HepG2 (cell line): ENCODE results near the gene PLK5. TPM values are rescaled to one million over a fixed set of nuclear protein-coding genes. Genes with fewer than 3 reads are reported as not detected.

Experiments
- ATAC-seq: fragments of 200-7000 bp; cut with Tn5 transposase; 3 replicates; pipeline ENCODE4 v1.9.1; 2020; ENCODE audit warnings: mild to moderate bottlenecking, moderate library complexity
- BruUV-seq: library from RNA; stranded (reverse); fragments of 400-500 nt; replicated peaks from 2 replicates; lab custom pipeline; 2021; lab: Mats Ljungman, UMichigan
- CTCF ChIA-PET: fragments of 300-600 bp; formaldehyde crosslinking; extraction: SDS; loops from one replicate; lab custom pipeline; 2021; ENCODE audit warnings: low total read pairs, inconsistent platforms, low intra/inter-chr PET ratio; lab: Yijun Ruan, JAX
- POLR2A ChIA-PET: fragments of 350-600 bp; sonication (Branson Sonifier 250); formaldehyde crosslinking; loops from one replicate; lab custom pipeline; 2020; ENCODE audit warnings: antibody characterized with exemption, inconsistent platforms; lab: Yijun Ruan, JAX
- DNase-seq: peaks from one replicate; pipeline ENCODE4 v3.0.0-alpha.2; 2015; ENCODE audit warnings: low spot score
- FAIRE-seq: peaks from 3 replicates; lab custom pipeline; 2011; peaks lifted over from hg19 to GRCh38; lab: Jason Lieb, UNC
- H2AFZ ChIP-seq: one replicate; pipeline ENCODE4 v1.6.1; 2011; ENCODE audit warnings: low read length, inconsistent platforms
- H3K27ac ChIP-seq: fragments of 300-600 bp; 3 replicates; pipeline ENCODE4 v1.8.0; 2011; ENCODE audit warnings: mixed run types, mild to moderate bottlenecking, mixed read lengths, low read length, inconsistent platforms; ENCODE audit not compliant: insufficient read depth; ENCODE audit errors: extremely low read length
- H3K27me3 ChIP-seq, 2 experiments: fragments of 200-600 bp in 1 of 2; 2 replicates in 1 of 2; 3 replicates in 1 of 2; pipeline versions ENCODE4 v1.6.0 to v1.8.0; 2011; ENCODE audit warnings: low read length in 2 of 2, mild to moderate bottlenecking in 2 of 2, moderate library complexity in 2 of 2, inconsistent platforms in 1 of 2; ENCODE audit not compliant: insufficient read depth in 2 of 2, control insufficient read depth in 1 of 2
- H3K36me3 ChIP-seq, 2 experiments: fragments of 200-600 bp in 1 of 2; replicated peaks in 1 of 2; 2 replicates in 1 of 2; 3 replicates in 1 of 2; pipeline versions ENCODE4 v1.5.1 to v1.8.0; 2011; ENCODE audit warnings: low read length in 2 of 2, inconsistent platforms in 1 of 2; ENCODE audit not compliant: insufficient read depth in 2 of 2, control insufficient read depth in 1 of 2
- H3K4me1 ChIP-seq: 2 replicates; pipeline ENCODE4 v1.5.1; 2012; ENCODE audit warnings: low read length, inconsistent platforms; ENCODE audit not compliant: insufficient read depth
- H3K4me2 ChIP-seq: 2 replicates; pipeline ENCODE4 v1.6.0; 2011; ENCODE audit warnings: low read depth, low read length, inconsistent platforms
- H3K4me3 ChIP-seq, 3 experiments: fragments of 200-600 bp in 1 of 3; sonication (generic), shearing (Covaris generic) in 1 of 3; replicated peaks in 1 of 3; 2 replicates each; pipeline ENCODE4 v1.5.1; 2011 to 2016; ENCODE audit warnings: low read length in 3 of 3, inconsistent platforms in 2 of 3, low read depth in 2 of 3, mild to moderate bottlenecking in 2 of 3, control low read depth in 1 of 3, mixed read lengths in 1 of 3; ENCODE audit not compliant: insufficient read depth in 1 of 3
- H3K79me2 ChIP-seq: one replicate; pipeline ENCODE4 v1.6.1; 2011; ENCODE audit warnings: low read length, inconsistent platforms; ENCODE audit not compliant: insufficient read depth
- H3K9ac ChIP-seq: 2 replicates; pipeline ENCODE4 v1.6.0; 2011; ENCODE audit warnings: mild to moderate bottlenecking, low read depth, low read length, inconsistent platforms; ENCODE audit not compliant: insufficient read depth
- H3K9me3 ChIP-seq: 2 replicates; pipeline ENCODE4 v1.5.1; 2012; ENCODE audit warnings: mild to moderate bottlenecking, low read length
- H4K20me1 ChIP-seq: 2 replicates; pipeline ENCODE4 v1.6.0; 2011; ENCODE audit warnings: inconsistent platforms, mild to moderate bottlenecking, low read length, moderate library complexity; ENCODE audit not compliant: insufficient read depth
- AGO2 ChIP-seq: fragments of 200-400 bp; formaldehyde crosslinking; optimal IDR thresholded peaks from 2 replicates; pipeline ENCODE3; 2017; ENCODE audit warnings: mild to moderate bottlenecking, low read depth, low read length, moderate library complexity
- HNRNPL ChIP-seq: fragments of 200-400 bp; formaldehyde crosslinking; IDR thresholded peaks from 2 replicates; pipeline ENCODE4 v1.6.1; 2017; ENCODE audit warnings: mild to moderate bottlenecking, low read depth, low read length
- HOXA3 ChIP-seq: sonication (generic); formaldehyde crosslinking; IDR thresholded peaks from 2 replicates; pipeline ENCODE4 v1.5.0; 2020; ENCODE audit warnings: missing genetic modification reagents
- HOXA9 ChIP-seq: sonication (generic); formaldehyde crosslinking; IDR thresholded peaks from 2 replicates; pipeline ENCODE4 v1.8.1; 2022; ENCODE audit warnings: missing genetic modification reagents, mild to moderate bottlenecking, moderate library complexity, borderline replicate concordance
- NKX3-1 ChIP-seq: sonication (generic); formaldehyde crosslinking; IDR thresholded peaks from 2 replicates; pipeline ENCODE4 v1.5.0; 2020; ENCODE audit warnings: missing genetic modification reagents
- PAWR ChIP-seq: sonication (generic); formaldehyde crosslinking; IDR thresholded peaks from 2 replicates; pipeline ENCODE4 v1.4.0; 2020; ENCODE audit warnings: missing genetic modification reagents, mild to moderate bottlenecking, borderline replicate concordance
- SETDB1 ChIP-seq: sonication (generic); formaldehyde crosslinking; IDR thresholded peaks from 2 replicates; pipeline ENCODE4 v1.5.1; 2020; ENCODE audit warnings: missing genetic modification reagents, mild to moderate bottlenecking, borderline replicate concordance
- XRCC5 ChIP-seq: fragments of 200-400 bp; formaldehyde crosslinking; optimal IDR thresholded peaks from 2 replicates; pipeline ENCODE3; 2017; ENCODE audit warnings: mild to moderate bottlenecking, low read length
- ZNF333 ChIP-seq: sonication (generic); formaldehyde crosslinking; IDR thresholded peaks from 2 replicates; pipeline ENCODE4 v1.4.0; 2020; ENCODE audit warnings: mild to moderate bottlenecking, missing genetic modification reagents, borderline replicate concordance
- ZNF468 ChIP-seq: sonication (generic); formaldehyde crosslinking; IDR thresholded peaks from 2 replicates; pipeline ENCODE4 v1.8.0; 2022; ENCODE audit warnings: mild to moderate bottlenecking, moderate library complexity, missing genetic modification reagents
- WGBS: methylation state at CpG from one replicate; pipeline ENCODE4 v1.1.6; 2017; ENCODE audit warnings: low lambda C conversion rate; 5-methylcytosine and 5-hydroxymethylcytosine counted together
- in situ Hi-C: cut with HindIII; loops from 2 replicates; pipeline ENCODE4 v1.10.0; 2017; ENCODE audit warnings: low pct_unique_long_range_greater_than_20kb; ENCODE audit not compliant: extremely low pct_ligation_motif_present
- intact Hi-C: fragments of 100-400 bp; cut with micrococcal nuclease; formaldehyde crosslinking; loops from one replicate; pipeline ENCODE4 v1.10.0; 2022; ENCODE audit not compliant: unreplicated experiment
- polyA plus RNA-seq, 8 experiments: library from polyadenylated mRNA; depleted of rRNA in 3 of 8; stranded (reverse) in 7 of 8; unstranded in 1 of 8; fragments of >200 nt; fragmentation: Illumina TruSeq in 4 of 8; extraction: Trizol in 4 of 8; gene quantifications; 2 replicates each; pipeline versions ENCODE4 v1.2.1 to v1.2.3, GENCODE V29; 2011 to 2016; ENCODE audit warnings: low read depth in 4 of 8, missing spikeins in 1 of 8, mixed read lengths in 1 of 8; ENCODE audit not compliant: insufficient read depth in 1 of 8
- total RNA-seq, 5 experiments: library from RNA; depleted of rRNA; stranded (reverse); fragments of >200 nt; fragmentation: Illumina TruSeq; extraction: Trizol; gene quantifications; 2 replicates each; pipeline ENCODE4 v1.2.3, GENCODE V29; 2016; ENCODE audit warnings: low read depth in 1 of 5
- TF ChIP-seq, protein P1 (sequence below): IDR thresholded peaks from 2 replicates; pipeline ENCODE4 v1.6.1; 2012; ENCODE audit warnings: low read depth, low read length, improper control_type of control experiment
- TF ChIP-seq, protein P2 (sequence below): sonication (generic); formaldehyde crosslinking; IDR thresholded peaks from 2 replicates; pipeline ENCODE4 v1.5.0; 2020; ENCODE audit warnings: missing genetic modification reagents

The PLK5 gene
- total and polyA plus RNA-seq, 2 of the 13 experiments (the other 11 are each of a cell fraction or from before 2014, with no cell fraction given) = not detected

DNA sequence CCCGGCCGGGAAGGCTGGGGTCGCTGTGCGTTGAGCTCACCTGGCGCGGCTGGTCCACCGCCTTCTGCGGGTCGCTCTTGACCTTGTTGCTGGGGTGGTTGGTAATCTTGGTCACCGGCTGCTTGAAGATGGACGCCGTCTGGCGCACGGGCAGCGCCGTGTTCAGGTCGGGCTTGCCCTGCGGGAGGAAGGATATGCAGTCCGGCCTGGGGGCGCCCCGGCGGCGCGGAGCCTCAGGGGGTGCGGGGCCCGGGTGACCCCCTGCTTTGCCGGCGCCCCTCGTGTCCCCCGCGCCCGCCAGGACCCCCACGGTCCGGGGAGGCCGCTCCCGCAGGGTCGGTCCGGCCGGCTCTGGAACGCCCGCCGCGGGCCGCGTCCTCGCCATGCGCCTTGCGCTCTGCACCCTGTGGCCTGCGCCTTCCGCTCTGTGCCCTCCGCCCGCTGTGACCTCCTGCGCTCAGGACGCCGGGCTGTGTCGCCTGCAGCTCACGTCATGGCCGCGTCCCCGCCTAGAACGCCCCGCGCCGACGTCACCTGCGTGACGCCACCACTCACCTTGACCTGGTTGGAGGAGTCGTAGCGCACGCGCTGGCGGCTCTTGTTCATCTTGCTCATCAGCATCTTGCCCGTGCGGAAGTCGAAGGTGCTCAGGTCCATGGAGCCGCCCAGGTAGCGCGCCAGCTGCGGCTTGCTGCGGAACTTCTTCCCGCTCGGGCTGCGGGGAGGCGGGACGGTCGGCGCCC lies 60.8 kb downstream of the PLK5 start:
- Histone ChIP-seq H3K4me1 (peaks cover 39% of the 10 kb centered on the region), H3K9me3 (no peaks in the 10 kb centered on the region), H3K27me3 (no peaks in the 10 kb centered on the region)
- no peak for FAIRE-seq
- TF ChIP-seq XRCC5 (no peak), HNRNPL (no peak), HOXA3 (CRISPR knock-in tag) (peak; percentile 30; the same call in 1 of the 2 replicates), AGO2 (peak; percentile 54)
- TF ChIP-seq, all 625 proteins: peak for 2
- POLR2A ChIA-PET = no interaction called here
- DNase-seq (no peak), ATAC-seq (no peak)
- BruUV-seq = no TSS peak
- intact Hi-C loops (no loop called here), in situ Hi-C loops (no loop called here)
- Histone ChIP-seq H3K4me2 (no peak overlapping the region), H3K9ac (no peak overlapping the region), H3K27ac (no peak overlapping the region), H4K20me1 (no peaks in the 10 kb centered on the region), H3K79me2 (peaks cover 23% of the 10 kb centered on the region), H3K4me3 (no peak overlapping the region), H2AFZ (no peak overlapping the region), H3K36me3 (peaks cover 14 to 45% of the 10 kb centered on the region in 2 experiments; a peak in 4 of 5 replicates)
- WGBS = 99% methylated on average over 56 of the region's 87 CpGs
- CTCF ChIA-PET = no interaction called here

DNA sequence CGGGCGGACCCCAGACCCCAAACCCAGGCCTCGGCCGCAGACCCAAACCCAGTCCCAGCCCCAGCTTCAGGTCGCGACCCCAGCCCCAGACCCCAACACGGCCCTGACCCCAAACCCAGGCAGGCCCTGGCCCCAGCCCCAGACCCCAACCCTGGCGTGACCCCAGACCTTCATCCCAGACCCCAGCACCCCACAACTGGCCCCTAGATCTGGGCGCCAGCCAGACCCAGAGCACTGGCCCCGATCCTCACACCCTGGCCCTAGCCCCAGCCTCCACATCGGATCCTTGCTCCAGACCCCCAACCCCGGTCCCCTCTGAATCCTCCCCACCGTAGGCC lies 61.3 kb downstream of the PLK5 start:
- H3K4me2 ChIP-seq = no peak overlapping the region
- H3K27ac ChIP-seq = no peak overlapping the region
- peaks cover 14 to 39% of the 10 kb centered on the region in 2 experiments; a peak in 4 of 5 replicates for H3K36me3 ChIP-seq
- POLR2A ChIA-PET = no interaction called here
- 100% methylated on average over 5 of the region's 13 CpGs for WGBS
- FAIRE-seq = no peak
- no peak overlapping the region for H2AFZ ChIP-seq
- intact Hi-C loops (no loop called here), in situ Hi-C loops (no loop called here)
- no peak overlapping the region for H3K9ac ChIP-seq
- H3K9me3 ChIP-seq = no peaks in the 10 kb centered on the region
- CTCF ChIA-PET = no interaction called here
- H3K4me1 ChIP-seq = peaks cover 45% of the 10 kb centered on the region
- BruUV-seq = no TSS peak
- peaks cover 28% of the 10 kb centered on the region for H3K79me2 ChIP-seq
- no peak overlapping the region for H3K4me3 ChIP-seq
- H4K20me1 ChIP-seq = no peaks in the 10 kb centered on the region
- no peak for ATAC-seq
- DNase-seq = no peak
- H3K27me3 ChIP-seq = no peaks in the 10 kb centered on the region
- TF ChIP-seq ZNF333 (no peak), PAWR (CRISPR knock-in tag) (no peak), HOXA9 (CRISPR knock-in tag) (no peak), NKX3-1 (CRISPR knock-in tag) (no peak), ZNF468 (CRISPR knock-in tag) (no peak), SETDB1 (CRISPR knock-in tag) (no peak)
- TF ChIP-seq, protein P1, sequence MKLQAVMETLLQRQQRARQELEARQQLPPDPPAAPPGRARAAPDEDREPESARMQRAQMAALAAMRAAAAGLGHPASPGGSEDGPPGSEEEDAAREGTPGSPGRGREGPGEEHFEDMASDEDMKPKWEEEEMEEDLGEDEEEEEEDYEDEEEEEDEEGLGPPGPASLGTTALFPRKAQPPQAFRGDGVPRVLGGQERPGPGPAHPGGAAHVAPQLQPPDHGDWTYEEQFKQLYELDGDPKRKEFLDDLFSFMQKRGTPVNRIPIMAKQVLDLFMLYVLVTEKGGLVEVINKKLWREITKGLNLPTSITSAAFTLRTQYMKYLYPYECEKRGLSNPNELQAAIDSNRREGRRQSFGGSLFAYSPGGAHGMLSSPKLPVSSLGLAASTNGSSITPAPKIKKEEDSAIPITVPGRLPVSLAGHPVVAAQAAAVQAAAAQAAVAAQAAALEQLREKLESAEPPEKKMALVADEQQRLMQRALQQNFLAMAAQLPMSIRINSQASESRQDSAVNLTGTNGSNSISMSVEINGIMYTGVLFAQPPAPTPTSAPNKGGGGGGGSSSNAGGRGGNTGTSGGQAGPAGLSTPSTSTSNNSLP = no peak
- TF ChIP-seq, protein P2, sequence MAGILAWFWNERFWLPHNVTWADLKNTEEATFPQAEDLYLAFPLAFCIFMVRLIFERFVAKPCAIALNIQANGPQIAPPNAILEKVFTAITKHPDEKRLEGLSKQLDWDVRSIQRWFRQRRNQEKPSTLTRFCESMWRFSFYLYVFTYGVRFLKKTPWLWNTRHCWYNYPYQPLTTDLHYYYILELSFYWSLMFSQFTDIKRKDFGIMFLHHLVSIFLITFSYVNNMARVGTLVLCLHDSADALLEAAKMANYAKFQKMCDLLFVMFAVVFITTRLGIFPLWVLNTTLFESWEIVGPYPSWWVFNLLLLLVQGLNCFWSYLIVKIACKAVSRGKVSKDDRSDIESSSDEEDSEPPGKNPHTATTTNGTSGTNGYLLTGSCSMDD (CRISPR knock-in tag) = no peak
